ENCODE measurements around the gene ADGRG6.
"Not testable (repeated sequence)": the region's sequence is repeated elsewhere in the genome, so short reads cannot be mapped to it uniquely, and the experiment has no call there.

The ADGRG6 gene

GRCh38 chr6:142428468-142428867, 126.7 kb downstream of the ADGRG6 start:
- not testable (repeated sequence) for H3K4me3 ChIP-seq (ENCODE audit: low read length); H3K9ac ChIP-seq (ENCODE audit: low read length); H3K36me3 ChIP-seq (ENCODE audit: control insufficient read depth, insufficient read depth, low read length); H3K9me3 ChIP-seq (ENCODE audit: control insufficient read depth, low read length); H3K4me1 ChIP-seq (ENCODE audit: control insufficient read depth, insufficient read depth, low read length); H3K27me3 ChIP-seq (ENCODE audit: control insufficient read depth, insufficient read depth, low read length)

- Histone ChIP-seq H3K4me3 (ENCODE audit: low read length) (no peak overlapping the region), H3K9ac (ENCODE audit: low read length) (no peak overlapping the region), H3K36me3 (ENCODE audit: control insufficient read depth, insufficient read depth, low read length) (no peaks in the 10 kb centered on the region), H3K9me3 (ENCODE audit: control insufficient read depth, low read length) (no peaks in the 10 kb centered on the region), H3K4me1 (ENCODE audit: control insufficient read depth, insufficient read depth, low read length) (no peaks in the 10 kb centered on the region), H3K27me3 (ENCODE audit: control insufficient read depth, insufficient read depth, low read length) (no peaks in the 10 kb centered on the region)
Observed at GRCh38 chr6:142429195-142429594, 127.4 kb downstream of the ADGRG6 start.

- H3K9me3 ChIP-seq (ENCODE audit: control insufficient read depth, low read length) = no peaks in the 10 kb centered on the region
- H3K27me3 ChIP-seq (ENCODE audit: control insufficient read depth, insufficient read depth, low read length) = no peaks in the 10 kb centered on the region
- H3K9ac ChIP-seq (ENCODE audit: low read length) = no peak overlapping the region
- H3K36me3 ChIP-seq (ENCODE audit: control insufficient read depth, insufficient read depth, low read length) = no peaks in the 10 kb centered on the region
- no peak overlapping the region for H3K4me3 ChIP-seq (ENCODE audit: low read length)
- H3K4me1 ChIP-seq (ENCODE audit: control insufficient read depth, insufficient read depth, low read length) = no peaks in the 10 kb centered on the region
Observed at GRCh38 chr6:142433419-142433818, 131.6 kb downstream of the ADGRG6 start.

GRCh38 chr6:142438898-142439297, 137.1 kb downstream of the ADGRG6 start:
- Histone ChIP-seq H3K36me3 (ENCODE audit: control insufficient read depth, insufficient read depth, low read length) (no peaks in the 10 kb centered on the region), H3K9me3 (ENCODE audit: control insufficient read depth, low read length) (no peaks in the 10 kb centered on the region), H3K9ac (ENCODE audit: low read length) (no peak overlapping the region), H3K4me1 (ENCODE audit: control insufficient read depth, insufficient read depth, low read length) (no peaks in the 10 kb centered on the region), H3K27me3 (ENCODE audit: control insufficient read depth, insufficient read depth, low read length) (no peaks in the 10 kb centered on the region), H3K4me3 (ENCODE audit: low read length) (no peak overlapping the region)

GRCh38 chr6:142440600-142441293, 138.9 kb downstream of the ADGRG6 start:
- no peaks in the 10 kb centered on the region for H3K9me3 ChIP-seq (ENCODE audit: control insufficient read depth, low read length)
- H3K36me3 ChIP-seq (ENCODE audit: control insufficient read depth, insufficient read depth, low read length) = peaks cover 3% of the 10 kb centered on the region
- H3K9ac ChIP-seq (ENCODE audit: low read length) = no peak overlapping the region
- no peak overlapping the region for H3K4me3 ChIP-seq (ENCODE audit: low read length)
- H3K4me1 ChIP-seq (ENCODE audit: control insufficient read depth, insufficient read depth, low read length) = peaks cover 10% of the 10 kb centered on the region
- H3K27me3 ChIP-seq (ENCODE audit: control insufficient read depth, insufficient read depth, low read length) = no peaks in the 10 kb centered on the region

- peaks cover 10% of the 10 kb centered on the region for H3K4me1 ChIP-seq (ENCODE audit: control insufficient read depth, insufficient read depth, low read length)
- no peak overlapping the region for H3K9ac ChIP-seq (ENCODE audit: low read length)
- H3K9me3 ChIP-seq (ENCODE audit: control insufficient read depth, low read length) = no peaks in the 10 kb centered on the region
- H3K36me3 ChIP-seq (ENCODE audit: control insufficient read depth, insufficient read depth, low read length) = peaks cover 3% of the 10 kb centered on the region
- H3K27me3 ChIP-seq (ENCODE audit: control insufficient read depth, insufficient read depth, low read length) = no peaks in the 10 kb centered on the region
- no peak overlapping the region for H3K4me3 ChIP-seq (ENCODE audit: low read length)
Observed at GRCh38 chr6:142441716-142442115, 139.9 kb downstream of the ADGRG6 start.

GRCh38 chr6:142443102-142443501, 141.3 kb downstream of the ADGRG6 start:
- Histone ChIP-seq H3K9ac (ENCODE audit: low read length) (no peak overlapping the region), H3K9me3 (ENCODE audit: control insufficient read depth, low read length) (no peaks in the 10 kb centered on the region), H3K4me3 (ENCODE audit: low read length) (no peak overlapping the region), H3K4me1 (ENCODE audit: control insufficient read depth, insufficient read depth, low read length) (peaks cover 10% of the 10 kb centered on the region), H3K36me3 (ENCODE audit: control insufficient read depth, insufficient read depth, low read length) (peaks cover 3% of the 10 kb centered on the region), H3K27me3 (ENCODE audit: control insufficient read depth, insufficient read depth, low read length) (no peaks in the 10 kb centered on the region)

GRCh38 chr6:142443532-142443931, 141.7 kb downstream of the ADGRG6 start:
- Histone ChIP-seq H3K27me3 (ENCODE audit: control insufficient read depth, insufficient read depth, low read length) (no peaks in the 10 kb centered on the region), H3K4me3 (ENCODE audit: low read length) (no peak overlapping the region), H3K36me3 (ENCODE audit: control insufficient read depth, insufficient read depth, low read length) (peaks cover 3% of the 10 kb centered on the region), H3K4me1 (ENCODE audit: control insufficient read depth, insufficient read depth, low read length) (peaks cover 10% of the 10 kb centered on the region), H3K9ac (ENCODE audit: low read length) (no peak overlapping the region), H3K9me3 (ENCODE audit: control insufficient read depth, low read length) (no peaks in the 10 kb centered on the region)

- peaks cover 10% of the 10 kb centered on the region for H3K4me1 ChIP-seq (ENCODE audit: control insufficient read depth, insufficient read depth, low read length)
- no peak overlapping the region for H3K9ac ChIP-seq (ENCODE audit: low read length)
- H3K4me3 ChIP-seq (ENCODE audit: low read length) = no peak overlapping the region
- H3K36me3 ChIP-seq (ENCODE audit: control insufficient read depth, insufficient read depth, low read length) = peaks cover 3% of the 10 kb centered on the region
- H3K9me3 ChIP-seq (ENCODE audit: control insufficient read depth, low read length) = no peaks in the 10 kb centered on the region
- no peaks in the 10 kb centered on the region for H3K27me3 ChIP-seq (ENCODE audit: control insufficient read depth, insufficient read depth, low read length)
Observed at GRCh38 chr6:142444376-142444775, 142.6 kb downstream of the ADGRG6 start.

- H3K4me1 ChIP-seq (ENCODE audit: control insufficient read depth, insufficient read depth, low read length) = peaks cover 10% of the 10 kb centered on the region
- H3K36me3 ChIP-seq (ENCODE audit: control insufficient read depth, insufficient read depth, low read length) = peaks cover 4% of the 10 kb centered on the region
- H3K27me3 ChIP-seq (ENCODE audit: control insufficient read depth, insufficient read depth, low read length) = no peaks in the 10 kb centered on the region
- H3K9me3 ChIP-seq (ENCODE audit: control insufficient read depth, low read length) = no peaks in the 10 kb centered on the region
- H3K4me3 ChIP-seq (ENCODE audit: low read length) = no peak overlapping the region
- no peak overlapping the region for H3K9ac ChIP-seq (ENCODE audit: low read length)
Observed at GRCh38 chr6:142444881-142445301, 143.1 kb downstream of the ADGRG6 start.

- Histone ChIP-seq H3K27me3 (ENCODE audit: control insufficient read depth, insufficient read depth, low read length) (no peaks in the 10 kb centered on the region), H3K36me3 (ENCODE audit: control insufficient read depth, insufficient read depth, low read length) (peaks cover 6% of the 10 kb centered on the region), H3K9me3 (ENCODE audit: control insufficient read depth, low read length) (no peaks in the 10 kb centered on the region), H3K9ac (ENCODE audit: low read length) (no peak overlapping the region), H3K4me1 (ENCODE audit: control insufficient read depth, insufficient read depth, low read length) (peaks cover 10% of the 10 kb centered on the region), H3K4me3 (ENCODE audit: low read length) (no peak overlapping the region)
Observed at GRCh38 chr6:142446168-142446567, 144.4 kb downstream of the ADGRG6 start.

- H3K9me3 ChIP-seq (ENCODE audit: control insufficient read depth, low read length) = no peaks in the 10 kb centered on the region
- H3K9ac ChIP-seq (ENCODE audit: low read length) = no peak overlapping the region
- H3K4me3 ChIP-seq (ENCODE audit: low read length) = no peak overlapping the region
- no peaks in the 10 kb centered on the region for H3K27me3 ChIP-seq (ENCODE audit: control insufficient read depth, insufficient read depth, low read length)
- peaks cover 6% of the 10 kb centered on the region for H3K36me3 ChIP-seq (ENCODE audit: control insufficient read depth, insufficient read depth, low read length)
- peaks cover 10% of the 10 kb centered on the region for H3K4me1 ChIP-seq (ENCODE audit: control insufficient read depth, insufficient read depth, low read length)
Observed at GRCh38 chr6:142446576-142446975, 144.8 kb downstream of the ADGRG6 start.
